Esophagus muscularis mucosa (tissue), 4 donors: ENCODE measurements around the gene SLC2A10.

Experiments used
- CTCF ChIP-seq, 3 experiments: fragments of 200-600 bp in 2 of 3; fragments of 450-650 bp in 1 of 3; sonication (generic) in 2 of 3; IDR thresholded peaks; one replicate each; pipeline ENCODE4 v1.5.1; 2017 to 2019; ENCODE audit warnings: antibody characterized with exemption in 3 of 3, mild to moderate bottlenecking in 2 of 3, moderate library complexity in 1 of 3
- EP300 ChIP-seq: sonication (generic); formaldehyde crosslinking; IDR thresholded peaks from one replicate; pipeline ENCODE4 v1.6.1; 2017; ENCODE audit warnings: antibody characterized with exemption
- POLR2A ChIP-seq: fragments of 450-650 bp; IDR thresholded peaks from one replicate; pipeline ENCODE4 v1.6.1; 2017; ENCODE audit warnings: antibody characterized with exemption, moderate library complexity, mild to moderate bottlenecking, low read depth

GRCh38 chr20:46683939-46684750, 25.3 kb upstream of the SLC2A10 start:
- no peak for TF ChIP-seq CTCF (IDR thresholded peaks at IDR 0.05)
- no peak for TF ChIP-seq EP300
- TF ChIP-seq POLR2A: no peak
